Hepatocyte (in vitro differentiated cells): Measurements from ENCODE around the gene ATP8A2.

Experiments used
- CTCF ChIP-seq: fragments of 200-600 bp; sonication (generic); IDR thresholded peaks from 2 replicates; pipeline ENCODE4 v1.5.1; 2016; ENCODE audit warnings: antibody characterized with exemption, mild to moderate bottlenecking; ENCODE audit not compliant: poor library complexity
- EZH2phosphoT487 ChIP-seq: fragments of 200-600 bp; sonication (generic); IDR thresholded peaks from one replicate; pipeline ENCODE4 v1.6.1; 2018; ENCODE audit warnings: antibody characterized with exemption, mild to moderate bottlenecking, low read depth, moderate library complexity; ENCODE audit not compliant: unreplicated experiment, severe bottlenecking

DNA sequence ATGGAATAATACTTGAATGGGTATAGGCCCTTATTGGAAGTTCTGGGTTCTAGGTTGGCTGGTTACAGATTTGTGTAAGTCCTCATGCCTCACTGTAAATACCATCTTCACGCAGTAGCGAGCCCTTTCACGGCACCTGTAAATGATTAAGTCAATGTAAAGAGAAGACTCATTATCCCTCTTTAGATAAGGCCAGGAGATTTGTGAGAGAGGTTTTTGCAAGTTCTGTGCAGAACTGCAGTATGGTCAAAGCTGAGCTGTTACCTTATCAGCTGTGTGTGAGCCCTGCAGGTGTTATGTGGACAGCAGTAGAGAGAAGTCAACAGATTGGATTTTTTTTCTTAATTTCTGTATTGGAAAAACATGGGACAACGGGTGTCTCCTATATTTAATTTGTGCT lies 538.5 kb downstream of the ATP8A2 start:
- TF ChIP-seq CTCF (no peak), EZH2phosphoT487 (no peak)
